ENCODE measurements around the gene EYS.
"Not testable (repeated sequence)": the region's sequence is repeated elsewhere in the genome, so short reads cannot be mapped to it uniquely, and the experiment has no call there.

EYS gene

GRCh38 chr6:64041373-64041772 is 1665.7 kb downstream of the EYS start:
- no peak for DNase-seq (ENCODE audit: low spot score)

DNA sequence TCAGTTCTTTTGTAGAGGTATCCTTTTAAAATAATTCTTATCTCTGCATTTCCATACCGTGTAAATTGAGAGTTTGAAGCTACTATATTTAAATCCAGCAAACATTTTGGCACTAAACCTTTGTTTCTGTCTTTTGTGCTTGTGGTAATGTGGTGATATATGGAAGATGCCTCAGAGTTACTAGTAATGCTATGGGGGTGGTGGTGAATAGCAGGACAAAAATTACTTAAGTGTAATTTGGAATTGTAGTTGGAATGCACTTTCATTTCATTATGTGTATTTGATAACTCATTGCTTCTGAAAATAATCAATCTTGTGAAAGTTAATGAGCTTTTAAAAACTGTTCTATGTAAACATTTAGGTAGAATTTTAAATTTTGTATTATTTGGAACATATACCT is 1666.9 kb downstream of the EYS start:
- DNase-seq (ENCODE audit: low spot score), result no peak

- DNase-seq (ENCODE audit: low spot score), result no peak
Observed at GRCh38 chr6:64037427-64037826, 1669.6 kb downstream of the EYS start.

DNA sequence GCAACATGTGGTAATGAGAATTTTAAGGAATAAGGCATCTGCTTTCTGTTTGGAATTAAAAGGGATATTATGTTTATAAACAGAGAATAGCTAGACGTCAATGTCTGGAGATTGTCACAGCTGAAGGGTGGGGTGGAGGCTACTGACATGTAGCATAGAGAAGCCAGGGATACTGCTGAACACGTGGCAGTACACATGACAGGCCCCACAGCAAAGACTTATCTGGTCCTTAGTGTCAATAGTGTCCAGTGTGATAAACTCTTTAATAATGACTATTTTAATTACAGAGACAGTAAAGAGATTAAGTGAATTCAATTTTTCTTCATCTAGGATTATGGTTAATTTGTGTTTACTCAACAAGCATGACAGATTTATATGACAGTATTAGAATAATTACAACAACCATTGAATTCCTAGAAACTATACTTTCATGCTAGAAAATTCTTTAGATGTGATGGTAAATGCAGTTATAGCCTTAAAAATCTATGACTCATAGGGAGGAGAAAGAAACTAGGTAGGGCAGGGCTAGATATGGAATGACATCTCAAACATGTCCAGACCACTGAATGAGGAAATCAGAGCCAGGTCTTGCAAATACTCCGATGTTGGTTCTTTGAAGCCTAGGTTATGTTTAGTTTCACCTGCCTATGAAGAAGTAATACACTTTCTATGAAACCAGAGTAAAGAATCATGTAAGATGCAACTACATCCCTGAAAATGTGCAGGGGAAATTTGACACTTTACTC is 1671.9 kb downstream of the EYS start:
- DNase-seq (ENCODE audit: low spot score), result no peak

- no peak for DNase-seq (ENCODE audit: low spot score)
Observed at GRCh38 chr6:64034291-64034690, 1672.7 kb downstream of the EYS start.

DNA sequence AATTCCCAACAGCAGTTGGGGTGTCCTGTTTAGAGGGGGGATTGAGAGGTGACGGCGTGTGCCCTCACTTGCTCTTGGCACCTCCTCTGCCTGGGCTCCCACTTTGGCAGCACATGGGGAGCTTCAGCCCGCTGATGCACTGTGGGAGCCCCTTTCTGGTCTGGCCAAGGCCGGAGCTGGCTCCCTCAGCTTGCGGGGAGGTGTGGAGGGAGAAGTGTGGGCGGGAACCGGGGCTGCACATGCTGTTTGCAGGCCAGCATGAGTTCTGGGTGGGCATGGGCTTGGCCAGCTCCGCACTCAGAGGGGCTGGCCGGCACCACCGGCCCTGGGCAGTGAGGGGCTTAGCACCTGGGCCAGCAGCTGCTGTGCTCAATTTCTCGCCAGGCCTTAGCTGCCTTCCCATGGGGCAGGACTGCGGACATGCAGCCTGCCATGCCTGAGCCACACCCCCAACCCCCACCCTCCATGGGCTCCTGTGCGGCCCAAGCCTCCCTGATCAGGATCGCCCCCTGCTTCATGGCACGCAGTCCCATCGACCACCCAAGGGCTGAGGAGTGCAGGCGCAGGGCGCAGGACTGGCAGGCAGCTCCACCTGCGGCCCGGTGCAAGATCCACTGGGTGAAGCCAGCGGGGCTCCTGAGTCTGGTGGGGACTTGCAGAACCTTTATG is 1675.9 kb downstream of the EYS start:
- not testable (repeated sequence) for DNase-seq (ENCODE audit: low spot score)

- no peak for DNase-seq (ENCODE audit: low spot score)
Observed at GRCh38 chr6:64023693-64024092, 1683.3 kb downstream of the EYS start.

GRCh38 chr6:64014595-64014994 is 1692.4 kb downstream of the EYS start:
- DNase-seq (ENCODE audit: low spot score), result no peak

GRCh38 chr6:64013011-64013410 is 1694.0 kb downstream of the EYS start:
- DNase-seq (ENCODE audit: low spot score), result no peak

GRCh38 chr6:64012351-64013001 is 1694.5 kb downstream of the EYS start:
- peak; percentile 24 for DNase-seq (ENCODE audit: low spot score)

- no peak for DNase-seq (ENCODE audit: low spot score)
Observed at GRCh38 chr6:64010666-64011065, 1696.4 kb downstream of the EYS start.

GRCh38 chr6:64010010-64010409 is 1697.0 kb downstream of the EYS start:
- no peak for DNase-seq (ENCODE audit: low spot score)

- DNase-seq (ENCODE audit: low spot score), result no peak
Observed at GRCh38 chr6:64006246-64006645, 1700.8 kb downstream of the EYS start.

- no peak for DNase-seq (ENCODE audit: low spot score)
Observed at GRCh38 chr6:64000818-64001491, 1706.1 kb downstream of the EYS start.

- DNase-seq (ENCODE audit: low spot score), result no peak
Observed at GRCh38 chr6:63999613-64000012, 1707.4 kb downstream of the EYS start.

DNA sequence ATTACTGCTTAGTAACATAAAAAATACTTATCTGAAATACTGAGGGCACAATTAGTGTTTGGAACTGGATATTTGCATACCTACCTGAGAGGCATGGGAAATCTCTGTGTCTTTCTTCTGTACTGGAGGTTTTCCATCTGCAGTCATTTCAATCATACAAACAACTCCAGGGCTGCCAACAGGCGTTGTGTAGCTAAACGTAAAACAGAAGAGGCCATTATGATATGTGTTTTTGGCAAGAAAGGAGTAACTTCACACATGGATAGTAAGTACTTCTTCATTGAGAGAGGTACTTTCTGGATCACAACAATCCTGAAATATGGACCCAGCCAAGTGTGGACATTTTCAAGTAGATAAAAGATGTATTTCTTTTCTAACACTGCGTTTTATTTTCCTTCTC is 1708.0 kb downstream of the EYS start:
- DNase-seq (ENCODE audit: low spot score), result no peak

- no peak for DNase-seq (ENCODE audit: low spot score)
Observed at GRCh38 chr6:63997734-63998133, 1709.3 kb downstream of the EYS start.

DNA sequence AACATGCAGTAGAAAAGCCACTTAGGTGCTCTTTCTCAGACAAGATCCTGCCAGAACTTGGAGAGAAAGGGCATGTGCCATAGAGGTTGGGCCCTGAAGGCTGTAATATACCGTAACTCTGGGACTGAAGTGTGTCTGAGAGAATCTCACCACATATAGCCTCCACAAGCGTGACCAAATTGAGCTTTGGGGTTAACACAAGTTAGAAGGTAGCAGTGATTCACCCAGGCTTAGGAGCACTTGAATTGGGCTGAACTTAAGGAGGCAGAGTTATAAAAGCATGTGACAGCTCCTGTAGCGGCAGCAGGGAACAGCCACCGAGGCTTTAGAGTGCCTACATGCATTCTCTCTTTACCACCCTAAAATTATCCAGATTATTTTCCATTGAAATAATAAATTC is 1709.8 kb downstream of the EYS start:
- no peak for DNase-seq (ENCODE audit: low spot score)

DNA sequence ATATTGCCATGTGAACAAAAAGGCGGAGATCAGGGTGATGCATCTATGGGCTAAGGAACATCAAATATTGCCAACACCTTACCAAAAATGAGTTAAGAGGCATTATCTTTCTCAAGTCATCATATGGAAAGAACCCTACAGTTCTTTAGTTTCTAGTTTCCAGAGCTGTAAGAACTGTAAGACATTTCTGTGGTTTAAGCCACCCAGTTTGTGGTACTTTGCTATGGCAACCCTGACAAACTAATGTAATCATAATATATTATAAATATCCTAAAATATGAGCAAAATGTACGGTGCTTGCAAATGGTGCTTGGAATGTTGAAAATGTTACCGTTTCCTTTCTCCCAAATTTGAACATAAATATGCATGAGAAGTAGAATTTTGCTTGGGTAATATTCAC is 1721.8 kb downstream of the EYS start:
- DNase-seq (ENCODE audit: low spot score), result no peak

GRCh38 chr6:63975699-63976098 is 1731.3 kb downstream of the EYS start:
- DNase-seq (ENCODE audit: low spot score), result no peak

GRCh38 chr6:63968650-63969049 is 1738.4 kb downstream of the EYS start:
- DNase-seq (ENCODE audit: low spot score), result no peak

DNA sequence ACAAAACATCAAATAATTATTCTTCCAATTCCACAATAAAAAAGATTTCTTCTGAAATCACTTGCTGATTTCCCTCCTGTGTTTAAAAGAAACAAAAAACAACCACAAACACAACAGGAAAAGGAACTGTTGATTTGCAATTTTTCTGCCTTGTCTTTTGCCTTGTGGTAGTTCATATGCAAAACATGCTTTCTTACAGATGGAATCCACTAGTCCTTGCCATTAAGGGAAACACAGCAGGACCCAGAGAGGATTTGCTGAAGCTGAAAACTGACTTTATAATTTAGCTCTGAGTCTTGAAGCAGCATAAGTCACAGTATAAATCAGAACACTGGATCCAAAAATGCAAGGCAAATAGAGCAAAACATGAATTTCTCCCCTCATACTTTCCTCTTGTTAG is 1742.7 kb downstream of the EYS start:
- DNase-seq (ENCODE audit: low spot score), result no peak

Data from GM03348 (cell line).